ENCODE measurements around the gene ERBB2. TPM values are rescaled to one million over a fixed set of nuclear protein-coding genes. Genes with fewer than 3 reads are reported as not detected.

ERBB2 gene
- total RNA-seq, 1 donor from 2014 or later: 86.0 TPM

Small RNAs within 50 kb of the gene (microRNA-seq; reads per million reads assigned to microRNA genes)
- 3.3 reads per million for gene MIR4728 (ENCODE audit: borderline number of aligned reads)

Other genes starting within 250 kb of the ERBB2 start
- 37.3 to 43.0 TPM (median 39.2 TPM) in 3 replicates for gene MED1, start 248.8 kb upstream of the ERBB2 start, total RNA-seq
- gene CDK12, start 238.6 kb upstream of the ERBB2 start, total RNA-seq: 43.0 to 55.1 TPM (median 44.2 TPM) in 3 replicates
- gene NEUROD2, start 92.1 kb upstream of the ERBB2 start, total RNA-seq: not detected in 3 replicates
- 0.12 to 0.75 TPM in 2 of 3 replicates, not detected in the other for gene PPP1R1B, start 73.1 kb upstream of the ERBB2 start, total RNA-seq
- gene STARD3, start 62.9 kb upstream of the ERBB2 start, total RNA-seq: 39.8 to 49.6 TPM (median 42.3 TPM) in 3 replicates
- gene TCAP, start 34.7 kb upstream of the ERBB2 start, total RNA-seq: 0.64 to 1.3 TPM (median 0.77 TPM) in 3 replicates
- gene PNMT, start 31.6 kb upstream of the ERBB2 start, total RNA-seq: 0.22 to 2.7 TPM (median 0.46 TPM) in 3 replicates
- 20.2 to 38.1 TPM (median 24.9 TPM) in 3 replicates for gene PGAP3, start 12.0 kb upstream of the ERBB2 start, total RNA-seq
- gene MIEN1, start 30.5 kb downstream of the ERBB2 start, total RNA-seq: 45.3 to 48.5 TPM (median 46.5 TPM) in 3 replicates
- 0.46 to 0.68 TPM in 2 of 3 replicates, not detected in the other for gene GRB7, start 37.9 kb downstream of the ERBB2 start, total RNA-seq
- not detected in 3 replicates for gene IKZF3, start 164.2 kb downstream of the ERBB2 start, total RNA-seq
- not detected in 3 replicates for gene ZPBP2, start 168.1 kb downstream of the ERBB2 start, total RNA-seq
- 6.0 to 8.1 TPM (median 6.8 TPM) in 3 replicates for gene GSDMB, start 218.6 kb downstream of the ERBB2 start, total RNA-seq
- gene ORMDL3, start 227.5 kb downstream of the ERBB2 start, total RNA-seq: 54.9 to 59.9 TPM (median 55.0 TPM) in 3 replicates
- gene LRRC3C, start 227.7 kb downstream of the ERBB2 start, total RNA-seq: not detected in 3 replicates